Body of pancreas (tissue), 4 donors: ENCODE results near the gene SMPD3.

ENCODE experiments used
- CTCF ChIP-seq, 7 experiments: fragments of 450-650 bp in 4 of 7; fragments of 200-600 bp in 3 of 7; sonication (generic) in 3 of 7; IDR thresholded peaks; one replicate each; pipeline ENCODE4 v1.5.1; 2016 to 2019; ENCODE audit warnings: antibody characterized with exemption in 7 of 7
- POLR2A ChIP-seq, 3 donors: fragments of 450-650 bp; IDR thresholded peaks; one replicate each; pipeline ENCODE4 v1.6.1; 2016; ENCODE audit warnings: antibody characterized with exemption in 3 of 3, mild to moderate bottlenecking in 2 of 3

GRCh38 chr16:68393333-68393732 lies 55.0 kb downstream of the SMPD3 start:
- TF ChIP-seq CTCF (IDR thresholded peaks at IDR 0.05) (no peak), POLR2A (IDR thresholded peaks at IDR 0.05) (no peak)
